Nephron (organoid): ENCODE measurements around the gene TXNRD2.
A peak's percentile ranks its signal among the peaks of the same experiment; 100 is the strongest.

ENCODE experiments used
- H3K27ac Mint-ChIP-seq, 3 experiments: 2 replicates each; pipeline ENCODE4 v1.8.0; 2020; ENCODE audit warnings: mixed read lengths in 3 of 3, mild to moderate bottlenecking in 2 of 3, moderate library complexity in 1 of 3
- H3K27me3 Mint-ChIP-seq: 2 replicates; pipeline ENCODE4 v1.8.0; 2021; ENCODE audit warnings: low read depth, mild to moderate bottlenecking, moderate library complexity, mixed read lengths
- H3K36me3 Mint-ChIP-seq: 2 replicates; pipeline ENCODE4 v1.8.0; 2020; ENCODE audit warnings: low read depth, mixed read lengths
- H3K4me1 Mint-ChIP-seq: 2 replicates; pipeline ENCODE4 v1.8.0; 2020; ENCODE audit warnings: mixed read lengths
- H3K4me3 Mint-ChIP-seq, 3 experiments: 2 replicates each; pipeline ENCODE4 v1.8.0; 2020; ENCODE audit warnings: mild to moderate bottlenecking in 3 of 3, mixed read lengths in 3 of 3, moderate library complexity in 2 of 3
- H3K9me3 Mint-ChIP-seq: 2 replicates; pipeline ENCODE4 v1.8.0; 2020; ENCODE audit warnings: mixed read lengths
- CTCF ChIP-seq, 3 experiments: fragments of 200-600 bp; sonication (generic); IDR thresholded peaks; one replicate each; pipeline ENCODE4 v1.5.0; 2021; ENCODE audit warnings: antibody characterized with exemption in 3 of 3; ENCODE audit not compliant: unreplicated experiment in 3 of 3

Gene TXNRD2

GRCh38 chr22:19964701-19965386 is 23.2 kb upstream of the TXNRD2 start:
- peak overlapping the region in 1 of 3 experiments; percentile 44 for H3K27ac Mint-ChIP-seq
- peaks cover 9% of the 10 kb centered on the region for H3K36me3 Mint-ChIP-seq
- H3K4me1 Mint-ChIP-seq: peaks cover 31% of the 10 kb centered on the region
- H3K9me3 Mint-ChIP-seq: no peaks in the 10 kb centered on the region
- TF ChIP-seq CTCF (IDR thresholded peaks at IDR 0.05; ENCODE audit: unreplicated experiment in 3 of 3): no peak
- no peak overlapping the region for H3K4me3 Mint-ChIP-seq
- peaks cover 3% of the 10 kb centered on the region for H3K27me3 Mint-ChIP-seq

GRCh38 chr22:19963863-19964642 is 22.4 kb upstream of the TXNRD2 start:
- TF ChIP-seq CTCF (IDR thresholded peaks at IDR 0.05; ENCODE audit: unreplicated experiment in 3 of 3): no peak
- no peak overlapping the region for H3K27ac Mint-ChIP-seq
- H3K36me3 Mint-ChIP-seq: peaks cover 9% of the 10 kb centered on the region
- peaks cover 35% of the 10 kb centered on the region for H3K4me1 Mint-ChIP-seq
- H3K4me3 Mint-ChIP-seq: no peak overlapping the region
- H3K27me3 Mint-ChIP-seq: peaks cover 3% of the 10 kb centered on the region
- no peaks in the 10 kb centered on the region for H3K9me3 Mint-ChIP-seq

GRCh38 chr22:19962909-19963806 is 21.5 kb upstream of the TXNRD2 start:
- Mint-ChIP-seq H3K4me1 (peaks cover 41% of the 10 kb centered on the region), H3K27me3 (peaks cover 3% of the 10 kb centered on the region), H3K36me3 (peaks cover 6% of the 10 kb centered on the region), H3K4me3 (peak overlapping the region in 1 of 3 experiments; percentile 63), H3K27ac (peak overlapping the region in 2 of 3 experiments; percentile 78 to 97), H3K9me3 (no peaks in the 10 kb centered on the region)
- no peak for TF ChIP-seq CTCF (IDR thresholded peaks at IDR 0.05; ENCODE audit: unreplicated experiment in 3 of 3)

GRCh38 chr22:19962246-19962908 is 20.8 kb upstream of the TXNRD2 start:
- Mint-ChIP-seq H3K9me3 (no peaks in the 10 kb centered on the region), H3K27ac (peak overlapping the region in 1 of 3 experiments; percentile 97), H3K27me3 (peaks cover 3% of the 10 kb centered on the region), H3K4me3 (no peak overlapping the region), H3K36me3 (peaks cover 5% of the 10 kb centered on the region), H3K4me1 (peaks cover 37% of the 10 kb centered on the region)
- TF ChIP-seq CTCF (IDR thresholded peaks at IDR 0.05; ENCODE audit: unreplicated experiment in 3 of 3): peak; percentile 49 to 61 (median 57)

GRCh38 chr22:19961868-19962245 is 20.2 kb upstream of the TXNRD2 start:
- Mint-ChIP-seq H3K27me3 (peaks cover 3% of the 10 kb centered on the region), H3K4me3 (no peak overlapping the region), H3K4me1 (peaks cover 32% of the 10 kb centered on the region), H3K27ac (peak overlapping the region in 1 of 3 experiments; percentile 97), H3K9me3 (no peaks in the 10 kb centered on the region), H3K36me3 (peaks cover under 1% of the 10 kb centered on the region)
- TF ChIP-seq CTCF (IDR thresholded peaks at IDR 0.05; ENCODE audit: unreplicated experiment in 3 of 3): no peak
